ENCODE measurements around the gene NSMCE3. TPM values are rescaled to one million over a fixed set of nuclear protein-coding genes. Genes with fewer than 3 reads are reported as not detected.

Gene NSMCE3
- total RNA-seq, 2 experiments from 2014 or later: 46.1 to 46.9 TPM

DNA sequence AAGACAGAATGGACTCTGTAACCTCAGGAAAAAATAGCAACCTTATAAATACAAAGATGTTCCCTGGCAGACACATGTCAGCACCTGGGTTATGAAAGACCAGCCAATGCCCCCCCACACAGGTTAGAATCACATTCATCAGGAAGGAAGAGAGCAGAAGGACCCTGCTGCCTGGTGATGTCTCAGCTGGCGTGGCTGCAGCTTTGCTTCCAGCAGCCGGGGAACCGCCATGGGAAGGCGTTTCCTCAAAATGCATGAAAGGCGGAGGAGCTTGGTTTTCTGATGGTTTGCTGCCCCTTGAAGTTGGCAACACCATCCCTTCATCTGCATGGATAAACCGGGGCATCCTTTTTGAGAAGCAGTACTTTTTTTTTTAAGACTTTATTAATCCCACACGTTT is 10.9 kb upstream of the NSMCE3 start:
- Mint-ChIP-seq H3K4me3 (no peak overlapping the region), H3K27ac (no peak overlapping the region), H3K36me3 (ENCODE audit: low read depth) (no peaks in the 10 kb centered on the region), H3K9me3 (no peaks in the 10 kb centered on the region), H3K4me1 (ENCODE audit: low read depth) (no peaks in the 10 kb centered on the region), H3K27me3 (peaks cover 42% of the 10 kb centered on the region)
- Histone ChIP-seq H3K9me3 (ENCODE audit: control insufficient read depth in 1 of 2, insufficient read depth in 1 of 2, low read length in 2 of 2) (peaks cover 0 to 5% of the 10 kb centered on the region in 2 experiments), H3K27me3 (ENCODE audit: control insufficient read depth in 1 of 2, insufficient read depth in 2 of 2, low read length in 2 of 2) (peaks cover 6 to 27% of the 10 kb centered on the region in 2 experiments), H3K36me3 (ENCODE audit: insufficient read depth, low read length) (no peaks in the 10 kb centered on the region), H3K4me1 (ENCODE audit: insufficient read depth, low read length) (no peaks in the 10 kb centered on the region), H3K4me3 (ENCODE audit: low read length) (no peak overlapping the region), H3K27ac (ENCODE audit: low read depth in 1 of 2, low read length in 2 of 2) (no peak overlapping the region)
- CTCF ChIA-PET: no interaction called here
- TF ChIP-seq, protein P1, sequence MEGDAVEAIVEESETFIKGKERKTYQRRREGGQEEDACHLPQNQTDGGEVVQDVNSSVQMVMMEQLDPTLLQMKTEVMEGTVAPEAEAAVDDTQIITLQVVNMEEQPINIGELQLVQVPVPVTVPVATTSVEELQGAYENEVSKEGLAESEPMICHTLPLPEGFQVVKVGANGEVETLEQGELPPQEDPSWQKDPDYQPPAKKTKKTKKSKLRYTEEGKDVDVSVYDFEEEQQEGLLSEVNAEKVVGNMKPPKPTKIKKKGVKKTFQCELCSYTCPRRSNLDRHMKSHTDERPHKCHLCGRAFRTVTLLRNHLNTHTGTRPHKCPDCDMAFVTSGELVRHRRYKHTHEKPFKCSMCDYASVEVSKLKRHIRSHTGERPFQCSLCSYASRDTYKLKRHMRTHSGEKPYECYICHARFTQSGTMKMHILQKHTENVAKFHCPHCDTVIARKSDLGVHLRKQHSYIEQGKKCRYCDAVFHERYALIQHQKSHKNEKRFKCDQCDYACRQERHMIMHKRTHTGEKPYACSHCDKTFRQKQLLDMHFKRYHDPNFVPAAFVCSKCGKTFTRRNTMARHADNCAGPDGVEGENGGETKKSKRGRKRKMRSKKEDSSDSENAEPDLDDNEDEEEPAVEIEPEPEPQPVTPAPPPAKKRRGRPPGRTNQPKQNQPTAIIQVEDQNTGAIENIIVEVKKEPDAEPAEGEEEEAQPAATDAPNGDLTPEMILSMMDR (IDR thresholded peaks at IDR 0.05): no peak
- no peak for ATAC-seq (ENCODE audit: poor library complexity)
- DNase-seq: no peak
- POLR2A ChIA-PET: interaction anchor here (0.6 kb wide), 2 partner anchors 10 to 17 kb away, joined by 3 to 4 read pairs; no protein-coding TSS in a partner anchor
- intact Hi-C loops (cut with DNase I, micrococcal nuclease): no loop called here

DNA sequence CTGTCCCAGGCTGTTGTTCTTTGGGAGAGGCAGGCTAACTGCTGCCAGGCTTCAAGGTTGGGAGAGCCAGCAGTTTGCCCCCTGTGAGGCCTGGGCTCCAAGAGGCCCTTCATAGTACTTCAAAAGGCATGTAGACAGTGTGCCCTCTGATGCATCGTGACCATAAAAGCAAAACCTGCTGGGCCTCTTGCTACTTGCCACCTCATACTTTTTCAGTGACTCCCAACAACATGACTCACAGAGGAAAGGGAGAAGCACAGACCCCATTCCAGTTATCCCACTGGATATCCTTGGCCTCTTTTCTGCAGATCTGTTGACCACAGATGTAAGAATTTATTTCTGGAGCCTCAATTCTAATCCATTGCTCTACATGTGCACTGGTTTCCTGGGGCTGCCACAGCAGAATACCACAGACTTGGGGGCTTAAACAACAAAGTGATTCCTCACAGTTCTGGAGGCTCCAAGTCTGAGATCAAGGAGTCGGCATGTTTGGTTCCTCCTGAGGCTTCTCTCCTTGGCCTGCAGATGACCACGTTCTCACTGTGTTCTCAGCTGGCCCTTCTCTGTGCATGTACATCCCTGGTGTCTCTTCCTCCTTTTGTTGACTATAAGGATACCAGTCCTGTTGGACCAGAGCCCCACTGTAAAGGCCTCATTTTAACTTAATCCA is 8.9 kb upstream of the NSMCE3 start:
- ATAC-seq (ENCODE audit: poor library complexity): no peak
- POLR2A ChIA-PET: no interaction called here

DNA sequence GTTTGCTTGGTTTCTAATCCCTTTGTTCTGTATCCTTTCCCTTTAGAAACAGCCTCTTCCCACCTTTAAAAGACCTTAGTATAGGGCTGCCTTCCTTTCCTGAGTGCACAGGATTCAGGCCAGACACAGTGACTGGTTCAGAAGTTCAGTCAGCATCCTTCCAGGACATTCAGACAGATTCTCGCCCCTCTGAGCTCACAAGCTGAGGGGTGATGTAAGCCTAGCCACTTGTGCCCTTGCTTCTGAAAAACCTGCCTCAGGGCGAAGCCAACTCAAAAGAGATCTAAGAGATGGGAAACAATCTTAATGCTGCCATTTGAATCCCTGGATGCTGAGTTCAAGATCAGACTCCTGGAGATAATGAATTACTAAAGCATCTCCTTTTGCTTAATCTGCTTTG is 6.7 kb upstream of the NSMCE3 start:
- H3K4me1 ChIP-seq (ENCODE audit: insufficient read depth, low read length): no peaks in the 10 kb centered on the region
- ATAC-seq (ENCODE audit: poor library complexity) (no peak), DNase-seq (no peak)
- H3K36me3 Mint-ChIP-seq (ENCODE audit: low read depth): no peaks in the 10 kb centered on the region
- H3K27ac Mint-ChIP-seq: no peak overlapping the region
- intact Hi-C loops (cut with DNase I, micrococcal nuclease): loop anchor here in 1 of 2 experiments (5.0 to 10.0 kb wide), 3 partner anchors 39 to 1172 kb away; no protein-coding TSS in a partner anchor
- H3K27ac ChIP-seq (ENCODE audit: low read depth in 1 of 2, low read length in 2 of 2): no peak overlapping the region
- POLR2A ChIA-PET: no interaction called here
- H3K4me1 Mint-ChIP-seq (ENCODE audit: low read depth): peaks cover 5% of the 10 kb centered on the region
- no peaks in the 10 kb centered on the region for H3K36me3 ChIP-seq (ENCODE audit: insufficient read depth, low read length)
- H3K4me3 Mint-ChIP-seq: no peak overlapping the region
- no peaks in the 10 kb centered on the region for H3K9me3 Mint-ChIP-seq
- CTCF ChIA-PET: no interaction called here
- H3K27me3 ChIP-seq (ENCODE audit: control insufficient read depth in 1 of 2, insufficient read depth in 2 of 2, low read length in 2 of 2): peaks cover 0 to 3% of the 10 kb centered on the region in 2 experiments
- TF ChIP-seq, protein P1 (IDR thresholded peaks at IDR 0.05): no peak
- peaks cover 9% of the 10 kb centered on the region for H3K27me3 Mint-ChIP-seq
- no peak overlapping the region for H3K4me3 ChIP-seq (ENCODE audit: low read length)
- H3K9me3 ChIP-seq (ENCODE audit: control insufficient read depth in 1 of 2, insufficient read depth in 1 of 2, low read length in 2 of 2): no peaks in the 10 kb centered on the region

More for the DNA sequence above, 8.9 kb upstream of the NSMCE3 start:
- Histone ChIP-seq H3K9me3 (ENCODE audit: control insufficient read depth in 1 of 2, insufficient read depth in 1 of 2, low read length in 2 of 2) (peaks cover 0 to 5% of the 10 kb centered on the region in 2 experiments), H3K27me3 (ENCODE audit: control insufficient read depth in 1 of 2, insufficient read depth in 2 of 2, low read length in 2 of 2) (peaks cover 6 to 12% of the 10 kb centered on the region in 2 experiments), H3K27ac (ENCODE audit: low read depth in 1 of 2, low read length in 2 of 2) (no peak overlapping the region), H3K4me1 (ENCODE audit: insufficient read depth, low read length) (no peaks in the 10 kb centered on the region), H3K4me3 (ENCODE audit: low read length) (no peak overlapping the region), H3K36me3 (ENCODE audit: insufficient read depth, low read length) (no peaks in the 10 kb centered on the region)
- DNase-seq: no peak
- CTCF ChIA-PET: interaction anchor here (0.5 kb wide), 1 partner anchor 461 kb away, joined by 3 read pairs; no protein-coding TSS in a partner anchor
- Mint-ChIP-seq H3K9me3 (no peaks in the 10 kb centered on the region), H3K27me3 (peaks cover 25% of the 10 kb centered on the region), H3K36me3 (ENCODE audit: low read depth) (no peaks in the 10 kb centered on the region), H3K4me3 (no peak overlapping the region), H3K27ac (no peak overlapping the region), H3K4me1 (ENCODE audit: low read depth) (no peaks in the 10 kb centered on the region)
- intact Hi-C loops (cut with DNase I, micrococcal nuclease): loop anchor here in 1 of 2 experiments (5.0 to 10.0 kb wide), 3 partner anchors 41 to 1174 kb away; no protein-coding TSS in a partner anchor
- TF ChIP-seq, protein P1 (IDR thresholded peaks at IDR 0.05): no peak

All from CD4-positive, alpha-beta T cell (primary cell).